Hematopoietic multipotent progenitor cell treated with erythropoietin and hydrocortisone succinate and interleukin-3 and kit ligand, for 15 days (in vitro differentiated cells): ENCODE data around the gene DAP3.
"Not testable (repeated sequence)": the region's sequence is repeated elsewhere in the genome, so short reads cannot be mapped to it uniquely, and the experiment has no call there.

Experiments
- DNase-seq: peaks from one replicate; pipeline ENCODE4 v3.0.0-alpha.2; 2015; ENCODE audit warnings: low spot score

Gene DAP3

DNA sequence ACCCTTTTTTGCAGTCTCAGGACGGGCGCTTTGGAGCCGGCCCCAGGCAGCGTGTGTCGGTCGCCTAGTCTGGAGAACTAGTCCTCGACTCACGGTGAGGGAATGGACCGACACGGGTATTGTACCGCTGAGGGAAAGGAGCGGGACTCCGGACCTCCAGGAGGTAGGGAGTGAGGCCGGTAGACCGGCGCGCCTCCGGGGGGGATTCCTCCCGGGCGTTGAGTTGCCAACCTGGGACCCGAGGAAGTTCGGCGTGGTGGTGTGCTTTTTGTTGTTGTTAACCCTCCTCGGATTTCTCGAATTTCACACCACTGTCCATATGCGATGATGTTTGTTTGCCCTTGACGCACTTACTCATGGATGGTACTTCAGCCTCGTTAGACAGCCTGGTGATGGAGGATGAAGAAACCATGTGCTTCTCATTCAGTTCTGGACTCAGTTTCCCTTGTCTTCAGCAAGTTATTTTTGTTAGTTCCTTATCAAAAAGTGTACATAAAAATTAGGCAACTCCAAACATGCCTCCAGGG lies at the start of gene DAP3:
Gene DAP3 (plus strand): TSS at position 11 of the 527 bp plus-strand sequence. CDS start 20,689 bp downstream, outside the sequence.
- DNase-seq: peak; percentile 17

DNA sequence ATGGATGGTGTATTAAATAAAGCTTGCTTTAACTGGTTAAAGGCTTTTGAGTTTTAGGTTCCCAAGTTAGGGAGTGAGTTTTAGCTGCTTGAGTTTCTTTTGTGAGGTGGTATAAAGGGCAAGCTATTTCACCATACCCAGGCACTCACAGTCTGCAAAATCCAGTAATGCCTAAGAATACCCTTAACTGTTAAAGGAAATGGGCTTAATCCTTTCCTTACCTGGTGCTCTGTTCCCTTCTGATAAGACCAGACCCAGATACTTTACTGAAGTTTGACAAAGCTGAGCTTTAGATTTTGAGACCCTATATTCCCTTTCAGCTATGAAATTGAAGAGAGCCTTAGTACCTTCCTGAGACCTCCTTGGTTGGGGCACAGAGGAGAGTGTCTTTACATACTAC lies 48.5 kb upstream of the DAP3 start:
- DNase-seq: no peak

DNA sequence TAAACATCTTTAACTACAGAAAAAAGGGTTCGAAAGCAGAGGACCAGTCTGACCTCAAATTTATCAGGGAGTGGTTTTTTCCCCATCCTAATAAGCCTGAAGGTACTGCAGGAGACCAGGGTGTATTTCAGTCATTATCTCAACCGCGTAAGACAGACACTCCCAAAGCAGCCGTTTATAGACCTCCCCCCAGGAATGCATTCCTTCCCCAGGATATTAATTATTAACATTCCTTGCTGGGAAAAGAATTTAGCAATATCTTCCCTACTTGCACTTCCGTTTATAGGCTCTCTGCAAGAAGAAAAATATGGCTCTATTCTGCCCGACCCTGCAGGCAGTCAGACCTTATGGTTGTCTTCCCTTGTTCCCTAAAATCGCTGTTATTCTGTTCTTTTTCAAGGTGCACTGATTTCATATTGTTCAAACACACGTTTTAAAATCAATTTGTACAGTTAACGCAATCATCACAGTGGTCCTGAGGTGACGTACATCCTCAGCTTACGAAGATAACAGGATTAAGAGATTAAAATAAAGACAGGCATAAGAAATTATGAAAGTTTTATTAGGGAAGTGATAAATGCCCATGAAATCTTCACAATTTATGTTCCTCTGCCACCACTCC lies 46.2 kb upstream of the DAP3 start:
- not testable (repeated sequence) for DNase-seq

DNA sequence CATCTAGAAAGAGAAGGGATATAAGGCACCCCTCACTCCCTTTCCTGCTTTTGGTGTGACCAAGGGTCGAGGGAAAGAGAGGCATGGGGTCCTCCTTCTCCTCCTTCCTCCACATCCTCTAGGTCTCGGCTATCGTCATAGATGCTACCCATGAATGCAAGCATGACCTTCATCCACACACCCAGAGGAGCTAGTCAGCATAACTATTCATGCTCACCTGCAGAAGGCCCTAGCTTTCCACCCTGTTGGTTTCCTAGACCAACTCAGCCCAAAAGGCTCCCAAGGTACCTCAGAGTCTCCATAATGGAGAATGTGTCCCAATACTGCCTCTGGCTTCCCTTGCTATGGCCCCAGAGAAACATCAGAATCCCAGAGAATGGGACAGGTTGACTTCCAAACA lies 45.7 kb upstream of the DAP3 start:
- DNase-seq: no peak

DNA sequence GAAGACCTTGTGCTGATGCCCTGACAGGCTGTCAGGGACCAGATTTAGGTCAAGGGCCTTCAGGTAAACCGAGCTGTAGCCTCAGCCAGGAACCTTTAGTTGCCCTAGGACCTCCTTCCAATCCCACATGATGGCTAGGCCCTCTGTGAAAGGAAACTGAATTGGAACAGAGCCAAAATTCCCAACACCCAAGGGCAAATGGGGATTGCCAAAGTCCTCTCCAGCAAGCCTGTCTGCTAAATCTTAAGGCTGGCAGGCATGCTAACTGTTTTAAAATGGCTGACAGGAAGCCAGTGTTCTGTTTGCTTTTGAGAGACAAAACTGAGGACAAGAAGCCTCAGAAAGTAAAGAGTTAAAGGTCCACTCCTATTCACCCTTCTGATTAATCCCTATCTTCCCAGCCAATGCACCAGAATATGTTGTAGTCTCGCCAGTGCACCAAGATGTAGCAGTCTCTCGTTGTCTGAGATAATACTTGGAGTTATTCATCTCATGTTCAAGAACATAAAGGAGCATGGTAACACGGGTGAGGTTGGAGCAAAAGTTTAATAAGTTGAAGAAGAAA lies 43.8 kb upstream of the DAP3 start:
- DNase-seq: no peak

DNA sequence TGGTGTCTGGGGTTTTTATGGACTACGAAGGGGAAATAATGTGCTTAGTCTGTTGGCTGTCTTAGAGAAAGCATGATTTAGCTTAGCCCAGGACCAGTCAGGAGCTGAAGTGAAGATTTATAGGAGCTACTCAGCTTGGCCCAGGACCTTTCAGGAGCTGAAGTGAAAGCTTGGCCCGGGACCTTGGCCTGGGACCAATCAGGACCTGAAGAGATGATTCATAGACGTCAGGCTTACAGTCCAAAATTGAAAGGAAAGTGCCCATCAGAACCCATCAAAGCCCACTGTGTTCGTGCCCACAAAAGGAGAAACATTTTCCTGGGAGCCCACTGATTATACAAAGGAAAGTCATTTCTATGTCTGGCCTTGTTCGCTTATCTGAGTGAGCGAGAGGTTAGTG lies 43.2 kb upstream of the DAP3 start:
- no peak for DNase-seq

DNA sequence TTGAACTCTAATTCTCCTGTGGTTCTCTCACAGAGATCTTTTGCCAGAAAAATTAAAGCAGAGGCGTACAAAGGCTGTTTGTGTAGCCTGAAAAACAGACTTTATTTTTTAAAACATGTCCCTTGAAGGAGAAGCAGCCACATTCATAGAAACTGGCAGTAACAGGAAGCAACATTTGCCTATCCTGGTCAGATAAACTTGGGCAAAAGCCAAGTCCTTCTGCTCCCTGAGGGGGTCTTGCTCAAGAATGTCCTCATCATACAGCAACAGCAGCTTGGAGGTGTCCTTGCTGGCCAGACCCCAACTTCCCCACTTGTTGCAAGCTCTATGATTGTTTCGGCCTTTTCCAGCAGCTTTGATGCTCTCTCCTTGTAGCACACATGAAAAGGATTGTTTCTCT lies 42.6 kb upstream of the DAP3 start:
- no peak for DNase-seq

DNA sequence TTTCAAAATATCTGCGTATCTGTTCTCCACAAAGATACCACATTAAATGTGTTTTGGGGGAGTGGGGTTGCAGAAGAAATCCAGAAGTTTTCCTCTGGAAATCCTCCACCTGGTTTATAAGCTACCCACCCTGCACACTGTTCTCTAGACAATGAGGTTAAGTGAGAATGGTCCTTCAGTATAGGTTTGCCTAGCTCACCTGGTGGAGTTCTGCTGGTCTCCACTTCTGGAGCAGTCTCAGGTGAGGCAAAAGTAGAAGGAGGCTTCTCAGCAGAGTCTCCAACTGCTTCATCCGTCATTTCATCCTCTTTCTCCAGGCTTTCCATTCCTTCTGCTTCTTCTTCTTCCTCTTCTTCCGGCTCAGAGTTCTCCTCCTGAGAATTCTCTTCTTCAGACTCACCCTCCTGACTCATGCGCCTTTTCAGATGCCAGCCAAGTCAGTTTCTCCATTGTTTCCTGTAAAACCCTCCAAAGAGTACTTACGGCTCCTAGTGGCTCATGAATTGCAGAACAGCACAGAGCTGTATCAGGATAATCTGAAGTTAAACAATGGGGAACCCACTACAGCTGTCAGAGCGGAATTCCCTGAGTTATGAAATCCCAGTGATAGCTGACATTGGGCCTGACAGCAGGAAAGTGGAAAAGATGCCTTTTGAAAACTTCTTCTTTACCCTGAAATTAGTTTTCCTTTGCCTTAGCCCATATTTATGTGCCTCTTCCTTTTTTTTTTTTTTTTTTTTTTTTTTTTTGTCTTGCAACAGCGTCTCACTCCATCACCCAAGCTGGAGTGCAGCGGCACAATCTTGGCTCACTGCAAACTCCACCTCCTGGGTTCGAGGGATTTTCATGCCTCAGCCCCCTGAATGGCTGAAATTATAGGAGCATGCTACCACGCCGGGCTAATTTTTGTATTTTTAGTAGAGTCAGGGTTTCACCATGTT lies 40.4 kb upstream of the DAP3 start:
- no peak for DNase-seq

DNA sequence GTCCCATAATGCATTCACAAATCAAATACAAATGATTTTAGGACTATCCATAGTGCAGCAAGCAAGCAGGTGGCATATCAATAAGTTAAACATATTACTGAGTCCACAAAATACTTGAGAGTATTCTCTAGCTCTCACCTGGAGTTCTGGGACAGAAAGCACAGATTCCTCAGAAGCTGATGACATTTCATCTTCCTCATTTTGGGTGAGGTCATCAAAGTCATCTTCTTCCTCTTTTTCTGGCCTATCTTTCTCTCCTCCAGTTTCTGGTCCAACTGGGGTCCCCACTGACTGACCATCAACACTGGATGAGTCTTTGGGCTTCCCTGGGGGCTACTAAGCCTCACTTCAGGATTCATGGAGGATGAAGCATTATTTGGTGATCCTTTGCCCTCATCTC lies 39.2 kb upstream of the DAP3 start:
- no peak for DNase-seq

DNA sequence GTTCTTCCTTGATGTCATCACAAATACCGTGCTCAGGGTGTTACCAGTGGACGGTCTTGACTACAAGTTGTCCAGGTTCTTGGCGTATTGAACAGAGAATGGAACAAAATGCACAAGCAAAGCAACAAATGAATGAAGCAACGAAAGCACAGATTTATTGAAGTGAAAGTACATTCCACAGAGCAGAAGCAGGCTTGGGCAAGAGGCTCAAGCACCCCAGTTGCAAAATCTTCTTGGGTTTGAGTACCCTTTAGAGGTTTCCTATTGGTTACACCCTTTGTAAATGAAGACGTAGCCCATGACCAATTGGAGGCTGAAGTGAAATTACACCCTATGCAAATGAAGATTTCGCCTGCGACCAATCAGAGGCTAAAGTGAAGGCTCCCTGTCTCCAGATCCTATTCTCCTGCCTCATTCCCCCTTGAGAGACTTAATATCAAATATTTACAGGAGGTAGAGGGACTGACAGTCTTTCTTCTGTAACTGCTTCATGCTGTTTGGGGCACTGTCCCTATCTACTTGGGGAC lies 38.6 kb upstream of the DAP3 start:
- DNase-seq: no peak

DNA sequence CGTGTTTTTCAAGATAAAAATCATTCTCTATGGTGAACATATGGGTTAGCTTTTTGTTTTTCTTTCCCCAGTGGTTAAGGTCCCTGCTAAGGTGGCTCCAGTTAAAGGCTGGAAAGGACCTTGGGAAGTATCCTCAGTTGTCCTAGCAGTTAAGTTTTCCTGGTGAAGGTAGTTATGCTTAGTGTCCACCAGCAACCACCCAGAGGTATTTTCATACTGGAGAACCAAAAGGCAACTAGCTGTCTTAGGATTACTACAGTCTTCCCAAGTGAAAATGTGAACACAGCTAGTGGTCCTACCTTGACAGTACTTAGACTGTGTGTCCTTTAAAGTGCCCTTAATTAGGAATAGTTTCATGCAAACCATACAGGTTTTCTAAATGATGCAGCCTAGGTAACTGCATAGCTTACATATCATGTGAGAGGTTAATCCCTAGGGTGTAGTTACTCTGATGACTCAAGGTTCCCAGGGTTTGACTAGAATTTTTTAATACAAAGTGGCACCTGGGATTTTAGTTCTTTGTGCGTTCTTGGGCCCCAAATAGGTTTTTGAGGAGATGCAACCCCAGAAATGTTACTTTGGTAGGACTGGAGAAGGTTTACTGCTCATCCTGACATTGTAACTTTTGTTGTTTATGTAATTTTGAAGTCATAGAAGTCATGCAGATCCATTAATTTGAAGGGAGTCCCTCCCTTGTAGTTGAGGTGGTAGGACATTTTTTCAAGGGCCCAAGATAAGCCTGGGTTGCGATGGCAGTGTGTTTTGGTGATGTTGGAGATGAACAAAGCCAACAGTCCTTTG lies 36.8 kb upstream of the DAP3 start:
- DNase-seq: no peak

DNA sequence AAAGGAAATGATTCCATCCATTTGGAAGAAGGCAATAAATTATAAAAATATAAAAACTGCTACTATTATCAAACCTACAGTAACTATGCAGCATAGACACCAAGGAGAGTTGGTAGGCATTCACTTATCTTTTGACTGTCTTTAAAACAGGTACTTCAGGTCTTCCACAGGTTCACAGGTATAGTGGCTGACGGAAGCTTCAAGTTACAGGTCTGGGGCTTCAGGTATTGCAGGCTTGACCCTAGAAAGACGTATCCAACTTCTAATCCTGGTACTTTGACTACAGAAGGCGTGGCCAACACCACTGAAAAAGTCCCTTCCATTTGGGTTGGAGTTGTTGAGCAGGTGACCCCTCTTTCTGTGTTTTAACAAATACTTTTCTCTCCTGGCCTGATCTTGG lies 35.9 kb upstream of the DAP3 start:
- DNase-seq: no peak

DNA sequence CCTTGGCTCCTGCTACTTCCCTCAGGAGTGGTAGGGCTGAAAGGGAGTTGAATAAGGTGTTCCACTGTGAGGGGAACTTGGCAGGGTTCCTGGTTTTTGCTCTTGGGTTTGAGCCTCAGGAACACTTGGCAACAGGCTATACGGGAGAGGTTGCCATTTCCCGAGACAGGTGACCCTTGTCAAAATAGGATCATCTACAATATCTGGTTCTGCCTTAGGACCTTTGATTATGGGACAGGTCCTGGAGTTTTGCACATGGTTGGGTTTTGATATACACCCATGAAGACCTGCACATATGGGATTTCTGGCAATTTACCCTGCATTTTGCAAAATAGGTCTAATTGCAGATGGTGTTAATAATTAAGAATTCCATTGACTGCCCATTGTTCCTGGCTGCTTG lies 31.4 kb upstream of the DAP3 start:
- DNase-seq: no peak

DNA sequence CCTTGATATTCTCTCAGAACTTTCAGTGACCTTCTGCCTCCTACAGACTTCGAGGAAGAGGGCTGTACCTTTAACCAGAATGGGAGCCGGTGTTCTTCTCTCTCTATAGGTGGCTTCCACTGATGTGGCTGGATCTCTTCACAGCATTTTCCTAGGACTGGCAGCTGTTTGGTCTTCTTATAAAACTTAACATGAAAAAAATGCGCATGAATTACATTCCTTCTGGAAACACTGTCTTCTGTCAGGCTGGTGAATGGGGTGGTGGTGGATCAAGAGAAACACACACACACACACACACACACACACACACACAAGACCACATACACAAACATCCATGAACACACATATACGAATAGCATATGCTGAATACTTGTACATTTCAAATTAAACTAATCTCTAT lies 27.7 kb upstream of the DAP3 start:
- not testable (repeated sequence) for DNase-seq

DNA sequence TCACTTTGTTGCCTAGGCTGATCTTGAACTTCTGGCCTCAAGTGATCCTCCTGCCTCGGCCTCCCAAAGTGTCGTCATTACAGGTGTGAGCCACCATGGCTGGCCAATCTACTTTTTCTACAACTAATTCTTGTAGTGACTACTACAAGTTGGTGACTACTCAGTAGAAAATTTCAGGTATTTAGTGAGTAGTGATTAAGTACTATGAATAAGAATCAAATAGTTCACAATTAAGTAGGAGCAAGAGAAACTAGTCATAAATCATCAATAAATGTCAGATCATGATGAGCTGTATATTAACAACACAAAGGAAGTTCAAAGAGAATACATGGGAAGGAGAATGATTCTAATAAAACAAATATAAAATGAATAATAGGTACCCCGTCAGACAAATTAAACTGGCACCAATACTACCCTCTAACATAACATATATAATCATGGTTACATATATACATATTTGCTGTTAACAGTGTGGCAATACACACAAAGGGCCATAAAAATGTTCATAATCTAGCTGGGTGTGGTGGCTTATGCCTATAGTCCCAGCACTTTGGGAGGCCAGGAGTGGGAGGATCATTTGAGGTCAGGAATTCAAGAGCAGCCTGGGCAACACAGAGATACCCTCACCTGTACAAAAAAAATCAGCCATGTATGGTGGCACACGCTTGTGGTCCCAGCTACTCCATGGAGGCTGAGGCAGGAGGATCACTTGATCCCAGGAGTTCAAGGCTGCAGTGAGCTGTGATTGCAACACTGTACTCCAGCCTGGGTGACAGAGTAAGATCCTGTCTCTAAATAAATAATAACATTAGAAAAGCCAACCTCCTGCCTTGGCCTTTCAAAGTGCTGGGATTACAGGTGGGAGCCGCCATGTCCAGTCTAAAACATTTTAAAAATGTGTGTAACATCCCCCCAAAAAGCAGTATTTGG lies 19.4 kb upstream of the DAP3 start:
- DNase-seq: no peak

DNA sequence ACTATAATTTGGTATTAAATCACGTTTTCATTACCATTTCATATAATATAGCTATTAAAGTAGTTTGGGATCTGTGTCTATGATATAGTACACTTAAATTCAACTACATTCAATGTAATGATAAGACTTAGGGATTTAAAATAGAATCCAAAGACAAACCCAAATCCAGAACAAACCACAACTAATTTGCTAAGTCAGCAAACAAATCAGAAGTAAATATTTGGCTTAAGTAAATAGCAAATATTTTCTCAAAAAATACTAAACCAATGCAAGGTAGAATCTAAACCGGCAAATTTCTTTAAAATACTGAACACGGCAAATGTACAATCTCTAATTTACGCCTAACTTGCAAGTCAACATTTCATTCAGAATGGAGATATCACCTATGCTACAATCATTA lies 17.1 kb upstream of the DAP3 start:
- no peak for DNase-seq

DNA sequence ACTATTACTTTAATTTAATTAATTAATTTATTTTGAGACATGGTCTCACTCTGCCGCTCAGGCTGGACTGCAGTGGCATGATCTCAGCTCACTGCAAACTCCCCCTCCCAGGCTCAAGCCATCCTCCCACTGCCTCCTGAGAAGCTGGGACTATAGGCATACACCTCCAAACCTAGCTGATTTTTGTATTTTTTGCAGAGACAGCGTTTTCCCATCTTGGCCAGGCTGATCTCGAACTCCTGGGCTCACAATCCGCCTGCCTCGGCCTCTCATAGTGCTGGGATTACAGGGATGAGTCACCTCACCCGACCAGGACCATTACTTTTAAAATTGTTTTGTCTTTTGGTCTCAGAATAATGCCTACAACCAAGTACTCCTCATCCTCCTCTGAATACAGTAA lies 15.9 kb upstream of the DAP3 start:
- no peak for DNase-seq

DNA sequence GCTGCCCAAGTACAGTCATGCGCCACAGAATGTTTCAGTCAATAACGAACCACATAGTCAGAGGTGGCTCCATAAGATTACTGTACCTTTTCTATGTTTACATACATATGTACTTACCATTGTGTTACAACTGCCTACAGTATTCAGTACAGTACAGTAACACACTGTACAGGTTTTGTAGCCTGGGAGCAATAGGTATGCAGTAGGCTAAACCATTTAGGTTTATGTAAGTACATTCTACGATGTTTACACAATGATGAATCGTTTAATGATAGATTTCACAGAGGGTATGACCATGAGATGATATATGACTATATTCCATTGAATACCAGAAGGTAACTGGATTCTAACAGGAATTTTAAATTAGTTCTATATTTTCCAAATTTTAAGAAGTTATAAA lies 10.9 kb upstream of the DAP3 start:
- no peak for DNase-seq

DNA sequence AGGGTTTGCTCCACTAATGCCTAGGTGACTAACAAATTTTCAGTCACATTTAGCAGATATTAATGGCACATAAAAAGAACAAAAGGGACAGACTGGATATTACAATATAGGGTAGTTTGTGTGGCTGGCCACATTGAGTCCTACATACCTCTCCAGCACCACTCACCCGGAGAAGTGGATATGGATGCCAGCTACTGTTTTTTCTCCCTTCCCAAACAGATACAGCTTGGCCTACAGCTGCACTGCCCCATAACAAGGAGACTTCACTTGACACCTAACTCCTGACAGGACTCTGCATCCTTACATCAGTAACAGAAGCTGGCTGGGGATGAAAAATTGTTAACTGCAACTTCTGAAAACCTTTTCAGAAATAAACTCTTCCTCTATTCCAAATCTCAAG lies 9.9 kb upstream of the DAP3 start:
- not testable (repeated sequence) for DNase-seq

DNA sequence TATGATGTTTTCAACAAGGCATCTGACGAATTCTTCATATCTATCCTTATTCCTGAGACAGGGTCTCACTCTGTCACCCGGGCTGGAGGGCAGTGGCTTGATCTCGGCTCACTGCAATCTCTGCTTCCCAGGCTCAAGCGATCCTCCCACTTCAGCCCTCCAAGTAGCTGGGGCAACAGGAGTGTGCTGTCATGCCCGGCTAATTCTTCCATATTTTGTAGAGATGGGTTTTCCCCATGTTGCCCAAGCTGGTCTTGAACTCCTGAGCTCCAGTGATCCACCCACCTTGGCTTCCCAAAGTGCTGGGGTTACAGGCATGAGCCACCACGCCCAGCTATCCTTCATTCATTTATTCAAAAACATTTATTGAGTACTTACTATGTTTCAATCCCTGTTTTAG lies 8.4 kb upstream of the DAP3 start:
- DNase-seq: no peak

DNA sequence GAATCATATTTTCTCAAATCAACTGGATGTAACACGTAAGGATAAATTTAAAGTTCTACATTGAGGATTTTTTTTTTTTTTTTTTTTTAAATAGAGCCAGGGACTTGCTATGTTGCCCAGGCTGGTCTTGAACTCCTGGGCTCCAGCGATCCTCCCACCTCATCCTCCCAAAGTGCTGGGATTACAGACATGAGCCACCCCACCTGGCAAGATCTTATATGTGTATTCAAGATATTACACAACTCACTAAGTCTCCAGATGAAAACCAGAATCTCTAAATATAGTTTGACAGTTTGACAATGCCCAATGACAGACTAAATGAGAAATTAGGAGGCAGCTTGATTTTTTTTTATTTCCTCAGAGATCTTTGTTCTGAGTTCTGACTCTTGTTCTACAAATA lies 7.1 kb upstream of the DAP3 start:
- DNase-seq: no peak
